Skin epidermis (tissue), 12 donors: ENCODE results near the gene GALNT8.
A peak's percentile ranks its signal among the peaks of the same experiment; 100 is the strongest.
"Not testable (repeated sequence)": the region's sequence is repeated elsewhere in the genome, so short reads cannot be mapped to it uniquely, and the experiment has no call there.

Experiments
- H3K27ac ChIP-seq, 21 experiments: fragments of 200-600 bp; sonication (generic) in 11 of 21; one replicate each; pipeline ENCODE4 v1.5.0; 2020; ENCODE audit warnings: mild to moderate bottlenecking in 3 of 21, inconsistent platforms in 2 of 21, moderate library complexity in 2 of 21
- H3K4me3 ChIP-seq, 7 experiments: fragments of 200-600 bp; sonication (generic) in 2 of 7; one replicate each; pipeline ENCODE4 v1.5.0; 2020; ENCODE audit warnings: inconsistent platforms in 2 of 7, mild to moderate bottlenecking in 2 of 7, moderate library complexity in 1 of 7

The GALNT8 gene

DNA sequence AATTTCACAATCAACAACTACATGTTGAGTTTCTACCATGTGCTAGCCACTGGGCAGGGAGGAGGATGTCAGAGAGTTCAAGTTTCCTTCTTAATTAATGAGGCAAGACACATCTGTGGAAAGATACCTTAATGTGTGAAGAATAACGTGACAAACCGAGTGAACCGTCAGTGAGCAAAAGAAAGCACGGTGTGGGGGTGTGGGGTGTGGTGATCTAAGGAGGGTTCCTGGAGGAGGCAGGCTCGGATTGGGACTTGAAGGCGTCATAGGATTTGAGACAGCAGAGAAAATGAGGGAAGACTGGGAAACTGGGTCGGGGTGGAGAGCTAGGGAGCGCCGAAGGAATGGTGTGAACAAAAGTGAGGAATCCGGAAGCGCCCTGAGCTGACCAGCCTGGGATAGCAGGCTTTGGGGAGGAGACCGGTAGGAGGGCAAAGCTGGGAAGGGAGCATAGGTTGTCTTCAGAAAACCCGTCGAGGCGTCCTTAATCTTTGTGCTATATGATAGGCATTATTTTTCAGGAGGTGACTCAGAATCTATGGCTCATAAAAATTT lies 22.3 kb downstream of the GALNT8 start:
- H3K27ac ChIP-seq, result no peak overlapping the region
- H3K4me3 ChIP-seq, result no peak overlapping the region

DNA sequence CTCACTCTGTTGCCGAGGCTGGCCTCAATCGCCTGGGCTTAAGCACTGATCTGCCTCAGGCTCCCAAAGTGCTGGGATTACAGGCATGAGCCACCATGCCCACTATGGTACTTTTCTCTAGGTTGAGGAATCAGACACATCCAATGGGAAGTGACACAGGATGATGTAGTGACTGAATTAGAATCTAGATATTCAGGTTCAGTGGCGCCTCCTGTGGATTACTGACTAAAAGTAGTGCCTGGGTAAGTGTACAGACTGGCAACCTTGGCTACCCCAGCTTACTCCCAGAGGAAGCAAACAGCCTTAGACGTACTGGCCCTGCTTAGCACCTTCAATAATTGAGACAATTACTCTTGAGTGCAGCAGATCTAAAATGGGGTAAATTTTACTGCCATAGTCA lies 22.8 kb downstream of the GALNT8 start:
- Histone ChIP-seq H3K27ac (no peak overlapping the region), H3K4me3 (no peak overlapping the region)

DNA sequence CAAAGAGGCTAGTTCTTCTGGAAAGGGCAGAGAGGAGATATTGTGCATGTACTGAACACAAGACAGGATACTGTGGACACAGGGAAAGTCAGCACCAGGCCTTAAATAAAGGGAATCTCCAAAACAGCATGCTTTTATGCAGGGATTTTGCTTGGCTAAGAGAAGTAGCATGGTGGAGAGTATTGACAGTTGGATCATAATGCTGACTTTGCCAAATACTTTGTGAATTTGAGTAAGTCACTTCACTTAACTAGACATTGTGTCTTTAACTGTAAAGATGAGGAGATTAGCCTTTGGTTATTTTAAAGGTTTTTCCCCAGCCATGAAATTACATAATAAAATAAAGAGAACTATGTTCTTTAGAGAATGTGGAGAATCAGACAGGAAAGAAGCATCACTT lies 24.5 kb downstream of the GALNT8 start:
- Histone ChIP-seq H3K4me3 (no peak overlapping the region), H3K27ac (no peak overlapping the region)

- Histone ChIP-seq H3K27ac (no peak overlapping the region), H3K4me3 (no peak overlapping the region)
Observed at GRCh38 chr12:4745249-4745648, 25.0 kb downstream of the GALNT8 start.

- not testable (repeated sequence) for H3K4me3 ChIP-seq, H3K27ac ChIP-seq
Observed at GRCh38 chr12:4751654-4752053, 31.5 kb downstream of the GALNT8 start.

GRCh38 chr12:4762773-4763172 lies 42.6 kb downstream of the GALNT8 start:
- no peak overlapping the region for H3K4me3 ChIP-seq

GRCh38 chr12:4763549-4763948 lies 43.3 kb downstream of the GALNT8 start:
- H3K4me3 ChIP-seq, result no peak overlapping the region
- no peak overlapping the region for H3K27ac ChIP-seq

More at GRCh38 chr12:4762773-4763172, 42.6 kb downstream of the GALNT8 start:
- H3K27ac ChIP-seq, result no peak overlapping the region

GRCh38 chr12:4766445-4766844 lies 46.2 kb downstream of the GALNT8 start:
- no peak overlapping the region for H3K27ac ChIP-seq
- H3K4me3 ChIP-seq, result no peak overlapping the region

GRCh38 chr12:4767186-4767585 lies 47.0 kb downstream of the GALNT8 start:
- Histone ChIP-seq H3K27ac (no peak overlapping the region), H3K4me3 (no peak overlapping the region)

- no peak overlapping the region for H3K27ac ChIP-seq
- no peak overlapping the region for H3K4me3 ChIP-seq
Observed at GRCh38 chr12:4768341-4768740, 48.1 kb downstream of the GALNT8 start.

DNA sequence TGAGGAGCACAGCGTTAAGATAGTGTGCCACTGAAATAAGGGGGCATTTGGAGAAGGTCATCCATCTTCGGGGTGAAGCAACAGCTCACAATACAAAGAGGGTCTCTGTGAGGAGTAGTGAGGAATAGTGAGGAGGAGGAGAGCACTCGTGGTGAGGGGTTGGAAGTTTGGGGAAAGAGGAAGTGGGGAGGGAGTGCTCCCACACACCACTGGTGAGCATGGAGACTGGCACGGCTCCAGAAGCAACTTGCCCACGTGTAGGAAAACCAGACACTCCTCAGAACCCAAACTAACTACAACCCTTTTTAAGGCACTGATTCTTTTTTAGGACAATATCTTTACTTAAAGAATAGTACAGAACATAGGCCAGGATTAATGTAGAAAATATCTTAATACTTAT lies 48.9 kb downstream of the GALNT8 start:
- H3K4me3 ChIP-seq, result no peak overlapping the region
- H3K27ac ChIP-seq, result no peak overlapping the region

- H3K27ac ChIP-seq, result no peak overlapping the region
- H3K4me3 ChIP-seq, result no peak overlapping the region
Observed at GRCh38 chr12:4771172-4771959, 51.2 kb downstream of the GALNT8 start.

DNA sequence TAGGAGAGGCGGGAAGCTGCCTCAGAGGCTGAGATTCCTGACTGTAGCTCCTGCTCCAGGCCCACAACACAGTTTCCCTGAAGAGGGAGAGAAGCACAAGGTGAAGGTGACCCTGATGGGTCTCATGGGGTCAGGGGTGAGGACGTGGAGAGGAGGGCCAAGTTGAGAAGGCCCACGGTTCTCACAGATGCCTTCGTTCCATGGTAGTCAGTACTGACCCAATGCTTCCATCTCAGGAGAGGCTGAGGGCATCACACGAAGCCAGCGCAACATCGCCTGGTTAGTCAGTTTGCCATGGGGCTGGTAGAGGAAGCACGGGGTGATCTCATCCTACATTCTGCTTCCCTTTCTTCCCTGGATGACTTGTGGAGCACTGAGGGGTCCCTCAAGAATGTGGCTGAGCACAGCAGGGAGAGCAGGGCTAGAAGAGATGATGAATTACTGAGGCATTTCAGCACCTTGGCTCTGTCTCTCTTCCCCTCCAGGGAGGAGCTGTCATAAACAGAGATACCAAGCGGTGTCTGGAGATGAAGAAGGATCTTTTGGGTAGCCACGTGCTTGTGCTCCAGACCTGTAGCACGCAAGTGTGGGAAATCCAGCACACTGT lies 51.9 kb downstream of the GALNT8 start:
- H3K4me3 ChIP-seq, result no peak overlapping the region
- no peak overlapping the region for H3K27ac ChIP-seq

DNA sequence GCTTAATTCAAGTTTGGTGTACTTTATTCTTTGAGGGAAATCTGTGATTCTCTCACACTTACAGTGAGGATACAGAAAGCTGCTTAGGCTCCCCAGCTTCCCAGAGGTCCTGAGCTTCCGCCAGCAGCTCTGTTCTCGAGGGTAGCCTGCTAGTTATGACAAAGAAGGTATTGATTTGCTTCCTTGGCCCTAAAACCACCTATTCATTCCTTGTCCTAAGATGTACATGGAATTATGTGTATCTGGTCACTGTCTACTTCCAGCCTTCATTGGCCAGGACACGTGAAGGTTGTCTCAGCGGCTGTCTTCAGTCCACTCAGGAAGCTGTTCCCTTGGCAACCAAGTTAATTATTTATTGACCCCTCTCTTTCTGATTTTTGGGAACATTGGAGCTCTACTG lies 55.7 kb downstream of the GALNT8 start:
- Histone ChIP-seq H3K4me3 (no peak overlapping the region), H3K27ac (no peak overlapping the region)

GRCh38 chr12:4779749-4780148 lies 59.5 kb downstream of the GALNT8 start:
- Histone ChIP-seq H3K4me3 (no peak overlapping the region), H3K27ac (no peak overlapping the region)

- Histone ChIP-seq H3K27ac (peak overlapping the region in 1 of 21 experiments; percentile 38), H3K4me3 (no peak overlapping the region)
Observed at GRCh38 chr12:4780641-4781611, 60.7 kb downstream of the GALNT8 start.

GRCh38 chr12:4784404-4785054 lies 64.3 kb downstream of the GALNT8 start:
- Histone ChIP-seq H3K27ac (no peak overlapping the region), H3K4me3 (no peak overlapping the region)

- Histone ChIP-seq H3K27ac (no peak overlapping the region), H3K4me3 (no peak overlapping the region)
Observed at GRCh38 chr12:4786795-4787194, 66.6 kb downstream of the GALNT8 start.

GRCh38 chr12:4787965-4788364 lies 67.8 kb downstream of the GALNT8 start:
- no peak overlapping the region for H3K4me3 ChIP-seq
- H3K27ac ChIP-seq, result no peak overlapping the region

DNA sequence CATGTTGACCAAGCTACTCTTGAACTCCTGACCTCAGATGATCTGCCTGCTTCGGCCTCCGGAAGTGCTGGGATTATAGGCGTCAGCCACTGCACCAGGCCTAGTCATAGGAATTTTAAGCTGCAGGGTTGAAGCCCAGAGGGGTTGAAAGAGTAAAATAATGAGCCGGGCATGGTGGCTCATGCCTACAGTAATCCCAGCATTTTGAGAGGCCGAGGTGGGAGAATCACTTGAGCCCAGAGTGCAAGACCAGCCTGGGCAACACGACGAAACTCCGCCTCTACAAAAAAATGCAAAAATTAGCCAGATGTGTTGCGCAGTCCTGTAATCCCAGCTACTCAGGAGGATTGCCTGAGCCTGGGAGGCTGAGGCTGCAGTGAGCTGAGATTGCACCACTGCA lies 69.6 kb downstream of the GALNT8 start:
- Histone ChIP-seq H3K27ac (no peak overlapping the region), H3K4me3 (no peak overlapping the region)
